Measurements from ENCODE around the gene FBXW7. TPM values are rescaled to one million over a fixed set of nuclear protein-coding genes. Genes with fewer than 3 reads are reported as not detected.

The FBXW7 gene
- total RNA-seq, 1 donor from 2014 or later, result 21.0 TPM

GRCh38 chr4:152572417-152573086, 36.7 kb upstream of the FBXW7 start:
- Mint-ChIP-seq H3K27me3 (ENCODE audit: unreplicated experiment) (peaks cover 37% of the 10 kb centered on the region), H3K4me1 (ENCODE audit: unreplicated experiment) (no peaks in the 10 kb centered on the region), H3K9me3 (ENCODE audit: unreplicated experiment) (no peaks in the 10 kb centered on the region), H3K4me3 (ENCODE audit: unreplicated experiment) (no peak overlapping the region), H3K36me3 (ENCODE audit: unreplicated experiment) (no peaks in the 10 kb centered on the region), H3K27ac (ENCODE audit: unreplicated experiment) (no peak overlapping the region)
- no peak for TF ChIP-seq CTCF (IDR thresholded peaks at IDR 0.05)
- no peak for DNase-seq (ENCODE audit: extremely low spot score, unreplicated experiment)

GRCh38 chr4:152571770-152572169, 35.9 kb upstream of the FBXW7 start:
- Mint-ChIP-seq H3K4me3 (ENCODE audit: unreplicated experiment) (no peak overlapping the region), H3K27me3 (ENCODE audit: unreplicated experiment) (peaks cover 42% of the 10 kb centered on the region), H3K9me3 (ENCODE audit: unreplicated experiment) (no peaks in the 10 kb centered on the region), H3K36me3 (ENCODE audit: unreplicated experiment) (no peaks in the 10 kb centered on the region), H3K27ac (ENCODE audit: unreplicated experiment) (no peak overlapping the region), H3K4me1 (ENCODE audit: unreplicated experiment) (no peaks in the 10 kb centered on the region)
- DNase-seq (ENCODE audit: extremely low spot score, unreplicated experiment), result no peak
- no peak for TF ChIP-seq CTCF (IDR thresholded peaks at IDR 0.05)

GRCh38 chr4:152571296-152571695, 35.4 kb upstream of the FBXW7 start:
- no peaks in the 10 kb centered on the region for H3K9me3 Mint-ChIP-seq (ENCODE audit: unreplicated experiment)
- H3K4me1 Mint-ChIP-seq (ENCODE audit: unreplicated experiment), result no peaks in the 10 kb centered on the region
- H3K27me3 Mint-ChIP-seq (ENCODE audit: unreplicated experiment), result peaks cover 42% of the 10 kb centered on the region
- DNase-seq (ENCODE audit: extremely low spot score, unreplicated experiment), result no peak
- no peak overlapping the region for H3K27ac Mint-ChIP-seq (ENCODE audit: unreplicated experiment)
- no peak for TF ChIP-seq CTCF (IDR thresholded peaks at IDR 0.05)
- no peaks in the 10 kb centered on the region for H3K36me3 Mint-ChIP-seq (ENCODE audit: unreplicated experiment)
- H3K4me3 Mint-ChIP-seq (ENCODE audit: unreplicated experiment), result no peak overlapping the region

- H3K4me1 Mint-ChIP-seq (ENCODE audit: unreplicated experiment), result no peaks in the 10 kb centered on the region
- no peaks in the 10 kb centered on the region for H3K9me3 Mint-ChIP-seq (ENCODE audit: unreplicated experiment)
- no peak overlapping the region for H3K27ac Mint-ChIP-seq (ENCODE audit: unreplicated experiment)
- no peak overlapping the region for H3K4me3 Mint-ChIP-seq (ENCODE audit: unreplicated experiment)
- no peak for TF ChIP-seq CTCF (IDR thresholded peaks at IDR 0.05)
- H3K36me3 Mint-ChIP-seq (ENCODE audit: unreplicated experiment), result no peaks in the 10 kb centered on the region
- H3K27me3 Mint-ChIP-seq (ENCODE audit: unreplicated experiment), result peaks cover 19% of the 10 kb centered on the region
- no peak for DNase-seq (ENCODE audit: extremely low spot score, unreplicated experiment)
These were observed 29.4 kb upstream of the FBXW7 start for GRCh38 chr4:152565333-152565732.

GRCh38 chr4:152564336-152564735, 28.4 kb upstream of the FBXW7 start:
- DNase-seq (ENCODE audit: extremely low spot score, unreplicated experiment), result no peak
- Mint-ChIP-seq H3K27ac (ENCODE audit: unreplicated experiment) (no peak overlapping the region), H3K4me3 (ENCODE audit: unreplicated experiment) (no peak overlapping the region), H3K36me3 (ENCODE audit: unreplicated experiment) (no peaks in the 10 kb centered on the region), H3K4me1 (ENCODE audit: unreplicated experiment) (no peaks in the 10 kb centered on the region), H3K9me3 (ENCODE audit: unreplicated experiment) (no peaks in the 10 kb centered on the region), H3K27me3 (ENCODE audit: unreplicated experiment) (peaks cover 17% of the 10 kb centered on the region)
- no peak for TF ChIP-seq CTCF (IDR thresholded peaks at IDR 0.05)

Data from osteocyte (in vitro differentiated cells).